ENCODE data around the gene CAVIN4. TPM values are rescaled to one million over a fixed set of nuclear protein-coding genes. Genes with fewer than 3 reads are reported as not detected.

The CAVIN4 gene
- total RNA-seq, 2 experiments from 2014 or later = 0.68 to 2.3 TPM

GRCh38 chr9:100581661-100582060, 3.8 kb downstream of the CAVIN4 start:
- Histone ChIP-seq H3K4me1 (ENCODE audit: insufficient read depth, low read length, poor library complexity, severe bottlenecking) (peaks cover 13% of the 10 kb centered on the region), H4K20me1 (ENCODE audit: insufficient read depth, low read length) (no peaks in the 10 kb centered on the region), H3K4me2 (ENCODE audit: low read length) (no peak overlapping the region), H3K4me3 (ENCODE audit: low read depth, low read length, poor library complexity, severe bottlenecking) (no peak overlapping the region), H3K79me2 (ENCODE audit: insufficient read depth, low read depth, low read length) (no peaks in the 10 kb centered on the region), H3K36me3 (ENCODE audit: insufficient read depth, low read length) (no peaks in the 10 kb centered on the region; the same call in 1 of the 2 replicates), H2AFZ (ENCODE audit: low read length) (no peak overlapping the region), H3K9me3 (ENCODE audit: low read length) (no peaks in the 10 kb centered on the region), H3K27ac (ENCODE audit: low read depth, low read length, poor library complexity, severe bottlenecking) (no peak overlapping the region), H3K9me2 (ENCODE audit: insufficient read depth, low read length) (no peaks in the 10 kb centered on the region)
- POLR2A ChIA-PET = interaction anchor here (1.1 kb wide), 1 partner anchor 19 kb away, joined by 3 read pairs; no protein-coding TSS in a partner anchor
- BruUV-seq (replicated peaks) = no TSS peak
- TF ChIP-seq, protein P1, sequence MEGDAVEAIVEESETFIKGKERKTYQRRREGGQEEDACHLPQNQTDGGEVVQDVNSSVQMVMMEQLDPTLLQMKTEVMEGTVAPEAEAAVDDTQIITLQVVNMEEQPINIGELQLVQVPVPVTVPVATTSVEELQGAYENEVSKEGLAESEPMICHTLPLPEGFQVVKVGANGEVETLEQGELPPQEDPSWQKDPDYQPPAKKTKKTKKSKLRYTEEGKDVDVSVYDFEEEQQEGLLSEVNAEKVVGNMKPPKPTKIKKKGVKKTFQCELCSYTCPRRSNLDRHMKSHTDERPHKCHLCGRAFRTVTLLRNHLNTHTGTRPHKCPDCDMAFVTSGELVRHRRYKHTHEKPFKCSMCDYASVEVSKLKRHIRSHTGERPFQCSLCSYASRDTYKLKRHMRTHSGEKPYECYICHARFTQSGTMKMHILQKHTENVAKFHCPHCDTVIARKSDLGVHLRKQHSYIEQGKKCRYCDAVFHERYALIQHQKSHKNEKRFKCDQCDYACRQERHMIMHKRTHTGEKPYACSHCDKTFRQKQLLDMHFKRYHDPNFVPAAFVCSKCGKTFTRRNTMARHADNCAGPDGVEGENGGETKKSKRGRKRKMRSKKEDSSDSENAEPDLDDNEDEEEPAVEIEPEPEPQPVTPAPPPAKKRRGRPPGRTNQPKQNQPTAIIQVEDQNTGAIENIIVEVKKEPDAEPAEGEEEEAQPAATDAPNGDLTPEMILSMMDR (conservative IDR thresholded peaks at IDR 0.05; ENCODE audit: low read length) = no peak
- no peak for TF ChIP-seq EZH2phosphoT487 (IDR thresholded peaks at IDR 0.05; ENCODE audit: borderline replicate concordance, low read depth, low read length)
- intact Hi-C loops (cut with micrococcal nuclease; ENCODE audit: unreplicated experiment) = no loop called here
- DNase-seq (ENCODE audit: low spot score) = no peak
- CTCF ChIA-PET (ENCODE audit: unreplicated experiment) = no interaction called here

- Histone ChIP-seq H2AFZ (ENCODE audit: low read length) (no peak overlapping the region), H4K20me1 (ENCODE audit: insufficient read depth, low read length) (no peaks in the 10 kb centered on the region), H3K79me2 (ENCODE audit: insufficient read depth, low read depth, low read length) (no peaks in the 10 kb centered on the region), H3K4me1 (ENCODE audit: insufficient read depth, low read length, poor library complexity, severe bottlenecking) (peaks cover 15% of the 10 kb centered on the region), H3K27ac (ENCODE audit: low read depth, low read length, poor library complexity, severe bottlenecking) (no peak overlapping the region), H3K4me3 (ENCODE audit: low read depth, low read length, poor library complexity, severe bottlenecking) (no peak overlapping the region), H3K9me3 (ENCODE audit: low read length) (no peaks in the 10 kb centered on the region), H3K9me2 (ENCODE audit: insufficient read depth, low read length) (no peaks in the 10 kb centered on the region), H3K36me3 (ENCODE audit: insufficient read depth, low read length) (no peaks in the 10 kb centered on the region; the same call in 1 of the 2 replicates), H3K4me2 (ENCODE audit: low read length) (no peak overlapping the region)
- no TSS peak for BruUV-seq (replicated peaks)
- TF ChIP-seq, protein P1 (conservative IDR thresholded peaks at IDR 0.05; ENCODE audit: low read length) = no peak
- TF ChIP-seq EZH2phosphoT487 (IDR thresholded peaks at IDR 0.05; ENCODE audit: borderline replicate concordance, low read depth, low read length) = no peak
- no peak for DNase-seq (ENCODE audit: low spot score)
- intact Hi-C loops (cut with micrococcal nuclease; ENCODE audit: unreplicated experiment) = no loop called here
- POLR2A ChIA-PET = no interaction called here
- CTCF ChIA-PET (ENCODE audit: unreplicated experiment) = no interaction called here
Observed at GRCh38 chr9:100583014-100583802, 5.3 kb downstream of the CAVIN4 start.

DNA sequence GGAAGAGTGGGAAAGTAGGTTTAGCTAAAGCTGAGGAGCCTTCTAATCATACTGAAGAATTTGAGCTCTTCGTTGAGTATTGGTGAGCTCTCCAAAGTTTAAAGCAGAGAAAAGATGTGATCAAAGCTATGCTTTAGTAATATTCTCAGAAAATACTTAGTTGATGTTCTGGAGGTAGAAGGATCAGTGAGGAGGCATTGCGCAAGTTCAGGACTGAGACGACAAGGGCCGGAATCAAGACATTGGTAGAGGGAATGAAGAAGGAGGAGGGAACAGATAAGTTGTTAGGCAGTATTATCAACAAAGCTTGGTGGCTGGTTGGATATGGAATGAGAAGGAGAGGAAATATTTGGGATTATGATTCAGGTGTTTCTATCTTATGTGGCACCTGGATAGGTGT, 7.1 kb downstream of the CAVIN4 start:
- CTCF ChIA-PET (ENCODE audit: unreplicated experiment) = no interaction called here
- Histone ChIP-seq H4K20me1 (ENCODE audit: insufficient read depth, low read length) (no peaks in the 10 kb centered on the region), H3K9me3 (ENCODE audit: low read length) (no peaks in the 10 kb centered on the region), H3K4me1 (ENCODE audit: insufficient read depth, low read length, poor library complexity, severe bottlenecking) (peaks cover 15% of the 10 kb centered on the region), H3K36me3 (ENCODE audit: insufficient read depth, low read length) (no peaks in the 10 kb centered on the region), H2AFZ (ENCODE audit: low read length) (no peak overlapping the region), H3K4me2 (ENCODE audit: low read length) (no peak overlapping the region), H3K4me3 (ENCODE audit: low read depth, low read length, poor library complexity, severe bottlenecking) (no peak overlapping the region), H3K79me2 (ENCODE audit: insufficient read depth, low read depth, low read length) (no peaks in the 10 kb centered on the region), H3K27ac (ENCODE audit: low read depth, low read length, poor library complexity, severe bottlenecking) (no peak overlapping the region), H3K9me2 (ENCODE audit: insufficient read depth, low read length) (no peaks in the 10 kb centered on the region)
- no peak for DNase-seq (ENCODE audit: low spot score)
- no TSS peak for BruUV-seq (replicated peaks)
- intact Hi-C loops (cut with micrococcal nuclease; ENCODE audit: unreplicated experiment) = no loop called here
- POLR2A ChIA-PET = no interaction called here
- no peak for TF ChIP-seq EZH2phosphoT487 (IDR thresholded peaks at IDR 0.05; ENCODE audit: borderline replicate concordance, low read depth, low read length)
- TF ChIP-seq, protein P1 (conservative IDR thresholded peaks at IDR 0.05; ENCODE audit: low read length) = no peak
